ENCODE measurements around the gene MPV17L2. TPM values are rescaled to one million over a fixed set of nuclear protein-coding genes. Genes with fewer than 3 reads are reported as not detected.
"Not testable (repeated sequence)": the region's sequence is repeated elsewhere in the genome, so short reads cannot be mapped to it uniquely, and the experiment has no call there.

MPV17L2 gene
- total and polyA plus RNA-seq, 12 donors, result 10.3 to 47.4 (median 24.2) TPM

DNA sequence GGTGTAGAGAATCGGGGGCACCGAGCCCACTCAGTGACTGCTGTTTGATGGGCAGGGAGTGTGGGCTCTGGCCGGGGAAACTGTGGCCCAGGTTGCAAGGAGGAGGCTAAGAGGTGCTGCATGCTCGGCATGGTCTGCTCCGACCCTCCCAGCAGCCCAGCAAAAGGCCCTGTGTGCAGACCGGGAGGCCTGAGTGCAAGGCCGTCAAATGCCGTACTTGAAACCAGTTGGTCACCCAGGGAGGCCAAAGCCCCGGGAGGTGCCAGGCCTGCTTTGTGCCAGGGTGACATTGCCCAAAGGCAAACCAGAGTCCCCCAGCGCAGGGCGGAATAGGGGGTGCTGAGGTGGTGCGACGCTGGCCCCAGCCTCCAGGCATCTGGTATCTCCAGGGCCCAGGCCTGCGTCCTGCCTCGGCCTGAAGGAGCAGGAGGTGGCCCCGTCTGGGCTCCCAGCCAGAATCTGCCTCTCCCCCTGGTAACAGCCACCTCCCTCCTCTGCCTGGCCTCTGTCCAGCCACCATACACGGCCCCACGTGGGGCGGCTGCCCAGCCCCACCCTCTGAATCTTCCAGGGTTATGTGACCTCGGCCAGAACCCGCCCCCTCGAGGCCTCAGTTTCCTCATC is 36.1 kb upstream of the MPV17L2 start:
- Histone ChIP-seq H3K36me3 (replicated peaks in 1 of 2) (peaks cover 0 to 11% of the 10 kb centered on the region in 2 donors), H3K9me3 (replicated peaks in 1 of 3) (no peaks in the 10 kb centered on the region), H3K27ac (peak overlapping the region; percentile 69 to 94 (median 87)), H3K4me3 (no peak overlapping the region), H3K27me3 (no peaks in the 10 kb centered on the region), H3K4me1 (replicated peaks in 1 of 2) (peaks cover 44 to 66% of the 10 kb centered on the region in 2 donors)
- TF ChIP-seq, protein P1, sequence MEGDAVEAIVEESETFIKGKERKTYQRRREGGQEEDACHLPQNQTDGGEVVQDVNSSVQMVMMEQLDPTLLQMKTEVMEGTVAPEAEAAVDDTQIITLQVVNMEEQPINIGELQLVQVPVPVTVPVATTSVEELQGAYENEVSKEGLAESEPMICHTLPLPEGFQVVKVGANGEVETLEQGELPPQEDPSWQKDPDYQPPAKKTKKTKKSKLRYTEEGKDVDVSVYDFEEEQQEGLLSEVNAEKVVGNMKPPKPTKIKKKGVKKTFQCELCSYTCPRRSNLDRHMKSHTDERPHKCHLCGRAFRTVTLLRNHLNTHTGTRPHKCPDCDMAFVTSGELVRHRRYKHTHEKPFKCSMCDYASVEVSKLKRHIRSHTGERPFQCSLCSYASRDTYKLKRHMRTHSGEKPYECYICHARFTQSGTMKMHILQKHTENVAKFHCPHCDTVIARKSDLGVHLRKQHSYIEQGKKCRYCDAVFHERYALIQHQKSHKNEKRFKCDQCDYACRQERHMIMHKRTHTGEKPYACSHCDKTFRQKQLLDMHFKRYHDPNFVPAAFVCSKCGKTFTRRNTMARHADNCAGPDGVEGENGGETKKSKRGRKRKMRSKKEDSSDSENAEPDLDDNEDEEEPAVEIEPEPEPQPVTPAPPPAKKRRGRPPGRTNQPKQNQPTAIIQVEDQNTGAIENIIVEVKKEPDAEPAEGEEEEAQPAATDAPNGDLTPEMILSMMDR (IDR thresholded peaks at IDR 0.05), result no peak
- TF ChIP-seq POLR2A (IDR thresholded peaks at IDR 0.05), result peak; percentile 13 to 66
- intact Hi-C loops (cut with DNase I), result no loop called here
- peak; percentile 95 to 99 (median 97) for DNase-seq
- 5 to 28% (median 20%) methylated on average over 4 to 22 of the region's 22 CpGs for WGBS, 4 donors

DNA sequence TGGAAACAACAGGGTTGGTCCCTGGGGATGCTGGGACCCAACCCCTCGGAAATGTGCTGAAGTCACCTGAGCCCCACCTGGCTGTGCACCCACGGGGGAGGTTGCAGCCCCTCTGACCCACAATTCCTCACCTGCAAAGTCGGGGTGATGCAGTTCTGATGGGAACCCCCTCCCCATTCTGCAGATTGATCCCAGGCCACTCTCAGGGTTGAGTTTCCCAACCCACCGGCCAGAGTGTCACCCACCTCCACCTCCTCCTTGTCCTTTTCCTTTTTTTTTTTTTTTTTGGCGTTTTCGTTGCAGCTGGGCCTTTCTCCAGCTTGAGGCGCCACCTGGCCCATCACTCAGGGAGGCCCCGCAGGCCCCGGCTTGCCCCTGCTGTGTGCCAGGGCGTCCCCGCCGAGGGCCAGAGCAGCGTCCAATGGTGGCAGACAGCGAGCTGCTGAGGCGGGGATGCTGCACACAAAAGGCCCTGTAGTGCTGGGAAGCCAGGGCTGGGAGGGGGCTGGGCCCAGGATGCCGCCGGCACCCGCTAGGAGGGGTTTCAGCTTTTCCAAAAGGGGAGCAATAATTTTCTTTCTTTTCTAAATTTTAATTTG is 35.5 kb upstream of the MPV17L2 start:
- Histone ChIP-seq H3K4me3 (no peak overlapping the region), H3K36me3 (replicated peaks in 1 of 2) (peaks cover 0 to 15% of the 10 kb centered on the region in 2 donors), H3K27ac (peak overlapping the region; percentile 69 to 94 (median 87)), H3K27me3 (no peaks in the 10 kb centered on the region), H3K4me1 (replicated peaks in 1 of 2) (peaks cover 44 to 66% of the 10 kb centered on the region in 2 donors), H3K9me3 (replicated peaks in 1 of 3) (no peaks in the 10 kb centered on the region)
- peak in 1 of 2 donors; percentile 39 for TF ChIP-seq POLR2A (IDR thresholded peaks at IDR 0.05)
- TF ChIP-seq, protein P1 (IDR thresholded peaks at IDR 0.05), result peak in 1 of 6 experiments; percentile 6
- peak; percentile 67 to 88 (median 79) for DNase-seq
- intact Hi-C loops (cut with DNase I), result no loop called here
- 19 to 44% (median 33%) methylated on average over 17 to 18 of the region's 18 CpGs for WGBS, 4 donors

- WGBS, 4 donors, result 64 to 78% (median 68%) methylated on average over 4 of the region's 4 CpGs
- H3K27ac ChIP-seq, result peak overlapping the region in 2 of 5 donors; percentile 84 to 94
Measured at GRCh38 chr19:18158467-18158866, 34.6 kb upstream of the MPV17L2 start.

DNA sequence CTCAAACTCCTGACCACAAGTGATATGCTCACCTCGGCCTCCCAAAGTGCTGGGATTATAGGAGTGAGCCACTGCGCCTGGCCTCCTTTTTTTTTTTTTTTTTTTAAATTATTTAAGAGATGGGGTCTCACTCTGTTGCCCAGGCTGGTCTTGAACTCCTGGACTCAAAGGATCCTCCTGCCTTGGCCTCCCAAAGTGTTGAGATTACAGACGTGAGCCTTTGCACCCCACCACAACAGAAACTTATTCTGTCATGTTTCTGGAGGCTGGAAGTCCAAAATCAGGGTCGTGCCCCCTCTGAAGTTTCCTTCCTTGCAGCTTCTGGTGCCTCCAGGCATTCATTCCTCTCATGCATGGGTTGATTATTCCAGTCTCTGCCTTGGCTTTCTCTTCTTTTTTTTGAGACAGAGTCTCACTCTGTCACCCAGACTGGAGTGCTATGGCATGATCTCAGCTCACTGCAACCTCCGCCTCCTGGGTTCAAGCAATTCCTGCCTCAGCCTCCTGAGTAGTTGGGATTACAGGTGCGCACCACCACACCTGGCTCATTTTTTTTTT is 33.9 kb upstream of the MPV17L2 start:
- intact Hi-C loops (cut with DNase I); DNase-seq; H3K9me3 ChIP-seq (replicated peaks in 1 of 3); H3K4me3 ChIP-seq; H3K27me3 ChIP-seq: not testable (repeated sequence)
- WGBS, 4 donors, result 87 to 93% (median 89%) methylated on average over 6 of the region's 6 CpGs
- H3K36me3 ChIP-seq (replicated peaks in 1 of 2), result peaks cover 0 to 31% of the 10 kb centered on the region in 2 donors
- H3K27ac ChIP-seq, result peak overlapping the region in 1 of 5 donors; percentile 94
- peaks cover 43 to 59% of the 10 kb centered on the region in 2 donors for H3K4me1 ChIP-seq (replicated peaks in 1 of 2)

More at GRCh38 chr19:18158467-18158866, 34.6 kb upstream of the MPV17L2 start:
- intact Hi-C loops (cut with DNase I), result no loop called here
- Histone ChIP-seq H3K27me3 (no peaks in the 10 kb centered on the region), H3K4me3 (no peak overlapping the region), H3K4me1 (replicated peaks in 1 of 2) (peaks cover 44 to 66% of the 10 kb centered on the region in 2 donors), H3K9me3 (replicated peaks in 1 of 3) (no peaks in the 10 kb centered on the region), H3K36me3 (replicated peaks in 1 of 2) (peaks cover 0 to 24% of the 10 kb centered on the region in 2 donors)
- DNase-seq, result no peak
- TF ChIP-seq, protein P1 (IDR thresholded peaks at IDR 0.05), result no peak
- TF ChIP-seq POLR2A (IDR thresholded peaks at IDR 0.05), result no peak

All from adrenal gland (tissue), 12 donors.